ENCODE data around the gene FCAMR. TPM values are rescaled to one million over a fixed set of nuclear protein-coding genes. Genes with fewer than 3 reads are reported as not detected.

The FCAMR gene
- polyA plus RNA-seq, 4 donors, result 7.0 to 16.0 (median 9.7) TPM

DNA sequence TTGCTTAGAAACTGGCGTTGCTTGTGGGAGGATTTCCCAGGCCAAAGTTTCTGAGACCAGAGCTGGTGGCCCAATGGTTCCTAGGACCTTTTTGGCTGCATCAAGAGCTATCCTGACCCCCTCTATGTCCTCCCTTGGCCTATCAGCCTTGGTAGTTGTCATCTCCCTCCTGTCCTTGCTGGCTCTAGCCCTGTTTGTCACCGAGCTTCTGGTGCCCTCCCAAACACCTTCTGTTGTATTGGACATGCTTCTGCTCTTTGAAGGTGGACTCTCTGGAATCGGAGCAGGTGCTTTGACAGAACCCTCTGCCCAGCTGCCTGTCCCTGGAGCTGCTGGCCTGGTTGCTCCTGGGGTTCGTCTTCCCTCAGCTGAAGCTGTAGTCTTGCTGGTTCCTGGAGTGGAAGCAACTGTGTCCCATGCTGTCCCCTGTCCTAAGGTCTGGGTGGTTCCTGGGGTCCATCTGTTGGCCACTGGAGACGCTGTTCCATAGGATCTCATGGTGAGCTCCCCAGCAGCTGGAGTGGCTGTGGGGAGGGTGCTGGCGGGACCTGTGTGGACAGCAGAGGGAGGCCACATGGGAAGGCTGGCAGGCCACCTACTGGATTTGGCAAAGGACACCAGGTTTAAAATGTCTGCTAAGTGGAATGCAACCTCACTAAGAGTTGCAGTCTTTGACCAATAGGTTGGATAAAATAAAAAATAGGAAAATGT is 9.4 kb downstream of the FCAMR start:
- DNase-seq (ENCODE audit: low read depth in 4 of 4, low spot score in 3 of 4), result no peak

DNA sequence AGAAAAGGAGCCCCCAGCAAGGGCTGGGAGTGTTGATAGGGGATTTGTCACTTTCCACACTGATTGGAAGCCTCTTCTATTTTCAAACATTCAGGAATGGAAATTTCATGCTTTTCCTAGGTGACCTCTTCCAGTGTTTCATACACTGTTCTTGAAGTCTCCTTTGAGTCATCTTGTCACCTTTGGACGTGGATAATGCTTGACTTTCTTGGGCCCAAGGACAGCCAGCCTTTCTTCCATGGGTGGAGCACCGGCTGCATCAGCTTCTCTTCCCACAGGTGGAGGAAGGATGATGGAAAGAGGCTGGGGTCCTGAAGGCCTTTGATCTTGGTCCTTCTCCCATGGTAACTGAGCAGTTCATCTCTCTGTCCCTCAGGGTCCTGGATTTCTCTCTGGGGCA is 12.1 kb downstream of the FCAMR start:
- no peak for DNase-seq (ENCODE audit: low read depth in 4 of 4, low spot score in 3 of 4)

- DNase-seq (ENCODE audit: low read depth in 4 of 4, low spot score in 3 of 4), result no peak
Measured at GRCh38 chr1:206957639-206958038, 12.6 kb downstream of the FCAMR start.

DNA sequence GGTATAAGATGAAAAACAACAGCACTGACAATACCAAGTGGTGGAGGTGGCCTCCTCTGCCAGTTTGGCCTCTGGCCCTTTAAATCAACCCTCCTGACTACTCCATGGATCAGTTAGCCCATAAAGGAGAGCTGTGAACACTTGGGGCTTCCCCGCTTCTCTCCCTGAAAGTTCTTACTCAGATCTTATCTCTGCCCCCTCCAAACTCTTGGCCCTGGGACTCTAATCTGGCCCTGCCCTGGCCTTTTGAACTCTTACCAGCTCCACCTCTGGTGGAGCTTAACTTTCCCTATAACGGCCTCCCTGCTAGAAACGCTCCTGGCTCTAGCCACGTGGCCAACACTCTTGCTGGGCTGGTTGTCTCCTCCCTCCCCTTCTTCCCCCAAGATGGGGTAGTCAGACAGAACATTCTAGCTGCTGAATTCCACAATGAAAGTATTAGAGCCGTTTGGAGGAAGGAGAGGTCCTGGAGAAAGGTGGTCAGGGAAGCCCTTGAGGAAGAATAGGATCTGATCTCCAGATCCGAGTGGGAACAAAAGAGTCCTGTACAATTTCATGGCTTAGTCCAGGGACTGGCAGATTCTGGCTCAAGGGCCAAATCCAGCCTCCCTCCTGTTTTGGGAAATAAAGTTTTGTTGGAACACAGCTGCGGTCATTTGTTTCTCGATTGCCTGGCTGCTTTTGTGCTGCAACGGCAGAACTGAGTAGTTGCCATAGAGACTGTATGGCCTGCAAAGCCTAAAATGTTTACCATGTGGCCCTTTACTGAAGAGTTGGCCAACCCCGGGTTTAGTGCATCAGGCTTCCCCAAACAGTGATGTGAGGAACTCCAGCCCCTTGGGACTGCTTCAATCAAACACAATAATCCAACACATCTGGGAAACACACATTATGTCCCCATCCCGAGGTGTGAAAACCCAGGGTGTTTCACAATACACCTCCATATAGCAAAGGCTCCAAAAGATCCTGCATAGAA is 14.5 kb downstream of the FCAMR start:
- no peak for DNase-seq (ENCODE audit: low read depth in 4 of 4, low spot score in 3 of 4)

- DNase-seq (ENCODE audit: low read depth in 4 of 4, low spot score in 3 of 4), result no peak
Measured at GRCh38 chr1:206954459-206955342, 15.6 kb downstream of the FCAMR start.

GRCh38 chr1:206953626-206954025 is 16.6 kb downstream of the FCAMR start:
- no peak for DNase-seq (ENCODE audit: low read depth in 4 of 4, low spot score in 3 of 4)

DNA sequence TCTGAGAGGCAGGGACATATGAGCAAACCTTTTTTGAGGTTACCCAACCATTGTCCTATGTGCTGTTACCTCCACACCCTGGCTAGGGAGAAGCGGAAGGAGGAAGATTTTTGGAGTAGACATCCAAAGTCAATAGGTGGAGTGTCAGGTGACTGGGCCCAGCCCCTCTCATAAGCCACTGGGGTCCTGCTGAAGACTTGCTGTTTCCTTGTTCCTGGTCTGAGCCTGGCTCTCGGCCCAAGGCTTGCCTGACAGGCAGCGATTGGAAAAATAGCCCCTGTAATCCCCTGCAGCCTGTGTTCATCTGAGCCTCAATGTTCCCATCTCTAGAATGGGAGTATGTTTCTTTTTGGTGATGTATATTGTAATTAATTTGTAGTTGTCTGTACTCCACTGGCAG is 17.1 kb downstream of the FCAMR start:
- no peak for DNase-seq (ENCODE audit: low read depth in 4 of 4, low spot score in 3 of 4)

DNA sequence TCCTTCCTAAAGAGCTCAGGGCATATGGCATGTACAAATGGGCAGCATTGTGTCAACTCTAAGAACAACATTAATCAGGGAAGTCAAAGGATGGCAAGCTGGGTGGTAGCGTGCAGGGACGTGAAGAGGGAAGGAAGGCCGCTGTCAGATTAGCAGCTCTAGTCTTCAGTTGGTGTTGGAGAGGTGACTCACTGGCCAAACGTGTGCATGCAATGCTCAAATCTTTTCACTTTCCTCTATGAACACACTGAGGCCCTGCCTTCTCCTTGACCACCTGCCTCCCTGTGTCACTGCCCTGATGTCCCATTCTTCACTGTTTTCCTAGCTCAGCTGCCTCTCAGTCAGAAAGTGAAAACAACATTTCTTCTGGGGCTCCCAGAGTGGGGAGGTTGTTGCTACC is 18.1 kb downstream of the FCAMR start:
- no peak for DNase-seq (ENCODE audit: low read depth in 4 of 4, low spot score in 3 of 4)

- peak in 1 of 4 donors; percentile 29 for DNase-seq (ENCODE audit: low read depth in 4 of 4, low spot score in 3 of 4)
Measured at GRCh38 chr1:206951318-206952100, 18.8 kb downstream of the FCAMR start.

GRCh38 chr1:206949641-206950040 is 20.6 kb downstream of the FCAMR start:
- no peak for DNase-seq (ENCODE audit: low read depth in 4 of 4, low spot score in 3 of 4)

DNA sequence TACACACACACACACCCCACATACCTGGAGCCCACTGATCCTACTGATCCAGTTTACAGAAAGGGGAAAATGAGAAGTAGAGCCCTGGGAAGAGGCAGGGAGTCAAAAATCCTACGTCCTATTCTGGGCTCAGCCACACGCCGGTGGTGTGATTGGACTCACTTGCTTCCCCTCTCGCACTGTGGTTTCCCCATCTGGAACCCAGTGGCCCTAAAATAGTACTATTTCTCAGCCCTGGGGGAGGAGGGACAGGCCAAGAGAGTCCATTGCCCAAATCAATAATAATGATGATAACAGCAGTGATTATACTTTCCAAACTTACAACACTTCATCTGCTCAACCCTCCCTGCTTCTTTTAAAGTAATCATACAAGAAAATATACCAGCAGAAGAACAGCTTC is 21.1 kb downstream of the FCAMR start:
- DNase-seq (ENCODE audit: low read depth in 4 of 4, low spot score in 3 of 4), result no peak

DNA sequence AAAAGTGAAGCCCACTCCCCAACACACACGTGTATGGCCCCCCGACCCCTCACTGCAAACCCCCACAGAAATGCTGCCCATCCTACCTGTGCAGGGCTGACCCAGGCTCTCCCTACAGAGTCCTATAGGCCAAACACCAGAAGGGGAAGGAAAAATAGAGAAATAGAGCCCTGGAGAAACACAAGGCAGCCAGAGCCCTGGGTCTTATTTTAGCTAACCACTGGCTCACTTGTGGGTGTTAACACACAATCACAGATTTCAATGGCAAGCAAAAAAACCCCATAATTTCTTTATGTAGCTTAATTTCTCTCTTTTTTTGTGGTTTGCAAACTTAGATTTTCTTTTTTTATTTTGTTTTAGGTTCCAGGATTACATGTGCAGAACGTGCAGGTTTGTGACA is 23.0 kb downstream of the FCAMR start:
- DNase-seq (ENCODE audit: low read depth in 4 of 4, low spot score in 3 of 4), result no peak

DNA sequence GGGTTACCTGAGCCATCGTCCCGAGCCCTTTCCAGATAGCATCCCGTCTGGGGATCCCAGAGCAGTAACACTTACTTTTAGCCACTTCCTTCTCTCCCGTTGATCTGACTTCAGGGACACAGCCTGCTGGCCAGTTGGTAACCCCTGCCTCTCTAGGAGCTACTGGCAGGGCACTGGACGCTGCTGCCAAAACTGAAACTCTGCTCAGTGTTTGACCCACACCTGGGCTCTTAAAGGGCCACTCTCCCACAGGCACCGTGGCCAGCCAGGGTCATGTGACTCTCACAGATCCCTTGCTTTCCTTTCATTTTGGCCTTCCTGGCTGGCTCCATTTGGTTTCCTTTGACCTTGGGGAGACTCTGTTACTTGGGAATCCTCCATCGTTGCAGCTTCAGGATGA is 24.0 kb downstream of the FCAMR start, which contains the start of gene PIGR:
Gene PIGR (minus strand): TSS at position 206 of the 400 bp plus-strand sequence. CDS start 5,935 bp downstream, outside the sequence.
- DNase-seq (ENCODE audit: low read depth in 4 of 4, low spot score in 3 of 4), result no peak

DNA sequence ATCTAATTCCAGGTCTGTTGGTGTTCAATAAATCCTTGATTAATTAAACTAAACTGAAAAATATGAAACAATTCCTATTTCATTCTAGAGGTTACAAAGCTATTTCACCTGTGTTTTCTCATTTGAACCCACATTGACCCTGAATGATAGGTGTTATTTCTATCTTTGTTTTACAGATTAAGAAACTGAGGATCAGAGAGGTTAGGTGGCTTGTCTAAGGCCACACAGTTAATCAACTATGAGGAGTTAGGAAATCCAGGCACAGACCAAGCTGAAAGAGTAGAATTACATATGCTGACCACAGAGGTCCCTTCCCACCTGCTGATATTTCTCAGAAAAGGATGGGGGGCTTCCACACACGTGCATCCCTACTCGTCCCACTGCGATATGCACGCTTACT is 24.5 kb downstream of the FCAMR start:
- no peak for DNase-seq (ENCODE audit: low read depth in 4 of 4, low spot score in 3 of 4)

- DNase-seq (ENCODE audit: low read depth in 4 of 4, low spot score in 3 of 4), result no peak
Measured at GRCh38 chr1:206944703-206945102, 25.6 kb downstream of the FCAMR start.

GRCh38 chr1:206941766-206942418 is 28.4 kb downstream of the FCAMR start:
- no peak for DNase-seq (ENCODE audit: low read depth in 4 of 4, low spot score in 3 of 4)

DNA sequence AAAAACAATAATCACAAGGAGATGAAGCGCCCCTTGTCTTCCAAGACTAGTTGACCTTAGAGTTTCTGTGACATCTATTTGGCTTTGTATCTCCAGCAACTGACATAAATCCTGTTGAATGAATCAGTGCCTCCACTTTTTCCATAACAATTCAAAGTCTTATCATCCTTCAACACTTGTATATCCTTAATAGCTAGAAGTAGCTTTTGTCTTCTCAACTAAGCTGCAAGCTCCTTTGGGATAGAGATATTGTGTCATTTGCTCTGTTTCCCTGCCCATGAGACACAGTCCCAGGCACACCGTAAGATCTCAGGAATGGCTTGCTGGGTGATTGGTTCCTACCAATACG is 29.7 kb downstream of the FCAMR start:
- DNase-seq (ENCODE audit: low read depth in 4 of 4, low spot score in 3 of 4), result no peak

DNA sequence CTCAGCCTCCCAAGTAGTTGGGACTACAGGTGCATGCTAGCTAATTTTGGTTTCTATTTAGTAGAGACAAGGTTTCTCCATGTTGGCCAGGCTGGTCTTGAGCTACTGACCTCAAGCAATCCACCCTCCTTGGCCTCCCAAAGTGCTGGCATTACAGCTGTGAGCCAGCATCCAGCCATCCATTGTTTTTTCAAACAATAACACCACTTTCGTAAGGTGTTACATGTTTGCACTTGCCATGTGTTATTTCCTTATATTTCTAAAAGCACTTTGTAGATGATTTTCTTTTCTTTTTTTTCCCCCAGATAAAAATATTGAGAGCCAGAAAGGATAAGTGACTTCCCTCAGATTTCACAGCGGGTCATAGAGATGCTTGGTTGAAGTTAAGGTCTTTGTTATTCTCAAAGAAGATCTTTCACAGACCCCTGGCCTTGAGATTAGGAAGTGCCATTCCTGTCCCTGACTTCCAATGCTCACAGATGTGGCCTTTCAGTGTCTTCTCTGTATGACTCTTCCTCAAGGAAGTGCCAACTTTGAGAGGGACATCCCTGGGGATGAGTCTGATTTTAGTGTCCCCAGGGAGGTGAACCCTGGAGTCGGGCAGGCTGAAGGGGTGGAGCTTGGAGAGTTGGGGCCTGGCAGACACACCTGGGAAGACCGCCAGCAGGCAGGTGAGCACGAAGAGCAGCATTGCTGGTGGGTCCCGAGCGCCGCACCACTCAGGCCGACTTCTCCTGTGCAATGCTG is 30.2 kb downstream of the FCAMR start:
- DNase-seq (ENCODE audit: low read depth in 4 of 4, low spot score in 3 of 4), result no peak

GRCh38 chr1:206939131-206939530 is 31.1 kb downstream of the FCAMR start:
- DNase-seq (ENCODE audit: low read depth in 4 of 4, low spot score in 3 of 4), result no peak
